Activated CD4-positive, alpha-beta T cell treated with anti-CD3 and anti-CD28 coated beads, Interleukin-2, amount 50 U/mL, for 1 hour (primary cell): ENCODE measurements around the gene ACIN1.

Experiments used
- DNase-seq: peaks from one replicate; pipeline ENCODE4 v3.0.0-alpha.2; 2020

Gene ACIN1

GRCh38 chr14:23009939-23010726 lies 84.8 kb downstream of the ACIN1 start, which contains the start of gene C14orf93:
TSS of gene C14orf93 (minus strand) at chr14:23010143. CDS start at chr14:22999023, 11,120 bp downstream.
- DNase-seq: peak; percentile 76

- no peak for DNase-seq
Observed at GRCh38 chr14:23009483-23009938, 85.4 kb downstream of the ACIN1 start.

GRCh38 chr14:23008831-23009230 lies 86.1 kb downstream of the ACIN1 start:
- no peak for DNase-seq
